GM12873 (cell line): ENCODE data around the gene AAK1.

Experiments used
- CTCF ChIP-seq: IDR thresholded peaks from 2 replicates; pipeline ENCODE4 v1.5.1; 2012; ENCODE audit warnings: low read depth, mild to moderate bottlenecking, moderate library complexity, low read length, control low read depth; ENCODE audit not compliant: insufficient read depth; ENCODE audit errors: missing control alignments

AAK1 gene

GRCh38 chr2:69494126-69494525, 149.4 kb downstream of the AAK1 start:
- TF ChIP-seq CTCF = no peak

- no peak for TF ChIP-seq CTCF
These were observed 150.3 kb downstream of the AAK1 start for GRCh38 chr2:69493268-69493667.

- no peak for TF ChIP-seq CTCF
These were observed 151.7 kb downstream of the AAK1 start for GRCh38 chr2:69491864-69492263.

GRCh38 chr2:69490486-69490885, 153.1 kb downstream of the AAK1 start:
- no peak for TF ChIP-seq CTCF

GRCh38 chr2:69489793-69490192, 153.7 kb downstream of the AAK1 start:
- TF ChIP-seq CTCF = no peak

GRCh38 chr2:69483696-69484095, 159.8 kb downstream of the AAK1 start:
- no peak for TF ChIP-seq CTCF

GRCh38 chr2:69483024-69483423, 160.5 kb downstream of the AAK1 start:
- TF ChIP-seq CTCF = no peak
